ENCODE measurements around the gene SLC25A10. TPM values are rescaled to one million over a fixed set of nuclear protein-coding genes. Genes with fewer than 3 reads are reported as not detected.
A peak's percentile ranks its signal among the peaks of the same experiment; 100 is the strongest.
"Not testable (repeated sequence)": the region's sequence is repeated elsewhere in the genome, so short reads cannot be mapped to it uniquely, and the experiment has no call there.

SLC25A10 gene
- total and polyA plus RNA-seq, 2 of the 8 experiments (the other 6 are each of a cell fraction or from before 2014, with no cell fraction given): 22.2 to 43.0 TPM

GRCh38 chr17:81675515-81676221, 36.4 kb upstream of the SLC25A10 start:
- not testable (repeated sequence) for H3K4ac ChIP-seq (replicated peaks; ENCODE audit: insufficient read length, low read depth, low read length); H3K23me2 ChIP-seq (ENCODE audit: low read depth, low read length); H3K79me1 ChIP-seq (ENCODE audit: low read depth, low read length); H3K18ac ChIP-seq (ENCODE audit: extremely low read depth, low read length); H2BK12ac ChIP-seq (ENCODE audit: low read depth, low read length); H3K79me2 ChIP-seq (ENCODE audit: control insufficient read depth in 1 of 2, insufficient read depth in 2 of 2, low read length in 2 of 2); H4K5ac ChIP-seq (ENCODE audit: insufficient read length, low read depth, low read length); H2BK5ac ChIP-seq (ENCODE audit: low read depth, low read length); H2AK5ac ChIP-seq (ENCODE audit: low read depth, low read length); H2AFZ ChIP-seq (ENCODE audit: low read length); H2BK15ac ChIP-seq (ENCODE audit: low read length); H3K23ac ChIP-seq (ENCODE audit: insufficient read length); H2BK120ac ChIP-seq (replicated peaks; ENCODE audit: low read depth, low read length); H4K91ac ChIP-seq (replicated peaks; ENCODE audit: insufficient read length, low read length); H3K4me1 ChIP-seq (replicated peaks in 1 of 4; ENCODE audit: control insufficient read depth in 3 of 4, insufficient read depth in 4 of 4, low read length in 3 of 4); H4K8ac ChIP-seq (ENCODE audit: extremely low read depth, insufficient read depth, low read length); H3K9me3 ChIP-seq (ENCODE audit: insufficient read depth in 2 of 2, low read depth in 1 of 2, low read length in 1 of 2); H3K27ac ChIP-seq (ENCODE audit: low read depth, low read length); H3K9ac ChIP-seq (replicated peaks in 1 of 4; ENCODE audit: extremely low read depth in 1 of 4, low read depth in 3 of 4, low read length in 3 of 4); H3K4me2 ChIP-seq (ENCODE audit: insufficient read depth in 1 of 2, low read depth in 2 of 2, low read length in 2 of 2); H3K4me3 ChIP-seq (ENCODE audit: extremely low read depth in 1 of 4, insufficient read depth in 2 of 4, low read depth in 3 of 4, low read length in 4 of 4); H3K14ac ChIP-seq (ENCODE audit: insufficient read length); H3K27me3 ChIP-seq (replicated peaks in 1 of 4; ENCODE audit: control insufficient read depth in 3 of 4, extremely low read depth in 1 of 4, insufficient read depth in 3 of 4, low read length in 3 of 4); H3K56ac ChIP-seq (replicated peaks; ENCODE audit: insufficient read length, low read depth, low read length); H2BK20ac ChIP-seq (ENCODE audit: low read length)
- ChIA-PET POLR2A (ENCODE audit: partially characterized antibody) (interaction anchor here (0.6 to 28.4 kb wide), 18 partner anchors 8 to 185 kb away, joined by 3 to 436 read pairs (median 4); partner anchors contain the start of genes ARL16, CCDC137, HGS and MRPL12), CTCF (ENCODE audit: partially characterized antibody) (interaction anchor here (0.6 to 4.9 kb wide), 18 partner anchors 9 to 397 kb away, joined by 3 to 20 read pairs (median 4); partner anchors contain the start of genes CCDC137, OXLD1 and PDE6G)
- WGBS, 2 experiments (ENCODE audit: extremely low coverage in 1 of 2, insufficient coverage in 1 of 2, insufficient read length in 1 of 2, insufficient replicate concordance in 2 of 2, low coverage in 1 of 2, low lambda C conversion rate in 2 of 2, missing lambda C conversion rate in 1 of 2): 52% methylated on average over 18 of the region's 18 CpGs; no CpG with 5 or more reads in 1 of the 2 experiments
- peaks cover 5 to 22% of the 10 kb centered on the region in 2 experiments for H4K20me1 ChIP-seq (replicated peaks in 1 of 2; ENCODE audit: control insufficient read depth in 1 of 2, insufficient read depth in 2 of 2, low read length in 2 of 2)
- DNase-seq (ENCODE audit: low read depth in 1 of 2, low spot score in 2 of 2): peak in 1 of 2 experiments; percentile 68
- TF ChIP-seq RAD21 (IDR thresholded peaks at IDR 0.05 in 1 of 2, conservative IDR thresholded peaks at IDR 0.05 in 1 of 2; ENCODE audit: low read depth in 2 of 2, low read length in 2 of 2): peak; percentile 27 to 32; a peak in 2 of 4 replicates
- TF ChIP-seq CTCF (IDR thresholded peaks at IDR 0.05; ENCODE audit: control extremely low read depth in 1 of 3, insufficient read depth in 1 of 3, low read depth in 1 of 3, low read length in 3 of 3): peak; percentile 15 to 44 (median 24); a peak in 3 of 4 replicates
- TF ChIP-seq POLR2AphosphoS5 (IDR thresholded peaks at IDR 0.05; ENCODE audit: low read depth, low read length): 0 out of 2 replicates have a peak, but pooled peaks have one; percentile 11
- FAIRE-seq: peak; percentile 24
- peaks cover 17 to 35% (median 32%) of the 10 kb centered on the region in 4 experiments for H3K36me3 ChIP-seq (ENCODE audit: control insufficient read depth in 2 of 4, insufficient read depth in 4 of 4, low read length in 3 of 4)

Data from H1 (cell line).